NK-92 (cell line): ENCODE results near the gene DHX35.

Source experiments
- DNase-seq: peaks from one replicate; lab custom pipeline; 2025; ENCODE audit not compliant: unreplicated experiment; lab: John Stamatoyannopoulos, UW

DHX35 gene

GRCh38 chr20:39019027-39019426 lies 56.9 kb downstream of the DHX35 start:
- no peak for DNase-seq

- no peak for DNase-seq
Measured at GRCh38 chr20:39019805-39020325, 57.7 kb downstream of the DHX35 start.

- DNase-seq = no peak
Measured at GRCh38 chr20:39021748-39022147, 59.6 kb downstream of the DHX35 start.

- DNase-seq = no peak
Measured at GRCh38 chr20:39025883-39026282, 63.7 kb downstream of the DHX35 start.

- DNase-seq = no peak
Measured at GRCh38 chr20:39029364-39029763, 67.2 kb downstream of the DHX35 start.

- no peak for DNase-seq
Measured at GRCh38 chr20:39032997-39033396, 70.9 kb downstream of the DHX35 start.

GRCh38 chr20:39036011-39036410 lies 73.9 kb downstream of the DHX35 start:
- no peak for DNase-seq

GRCh38 chr20:39036851-39037250 lies 74.7 kb downstream of the DHX35 start:
- DNase-seq = no peak

- no peak for DNase-seq
Measured at GRCh38 chr20:39038047-39038446, 75.9 kb downstream of the DHX35 start.

- DNase-seq = no peak
Measured at GRCh38 chr20:39038495-39038894, 76.4 kb downstream of the DHX35 start.

GRCh38 chr20:39039261-39039660 lies 77.1 kb downstream of the DHX35 start:
- no peak for DNase-seq

- no peak for DNase-seq
Measured at GRCh38 chr20:39040116-39040515, 78.0 kb downstream of the DHX35 start.

GRCh38 chr20:39041067-39041466 lies 78.9 kb downstream of the DHX35 start:
- DNase-seq = no peak

- DNase-seq = no peak
Measured at GRCh38 chr20:39042279-39043150, 80.4 kb downstream of the DHX35 start.

GRCh38 chr20:39044501-39044900 lies 82.4 kb downstream of the DHX35 start:
- no peak for DNase-seq

GRCh38 chr20:39045676-39046075 lies 83.5 kb downstream of the DHX35 start:
- no peak for DNase-seq

GRCh38 chr20:39047417-39047985 lies 85.4 kb downstream of the DHX35 start:
- no peak for DNase-seq

- DNase-seq = no peak
Measured at GRCh38 chr20:39048000-39048696, 86.0 kb downstream of the DHX35 start.

- DNase-seq = no peak
Measured at GRCh38 chr20:39049148-39049547, 87.0 kb downstream of the DHX35 start.

- DNase-seq = no peak
Measured at GRCh38 chr20:39049684-39050554, 87.8 kb downstream of the DHX35 start.

- DNase-seq = no peak
Measured at GRCh38 chr20:39050555-39050902, 88.4 kb downstream of the DHX35 start.
